CD4-positive, alpha-beta T cell (primary cell): Measurements from ENCODE around the gene FGFRL1. TPM values are rescaled to one million over a fixed set of nuclear protein-coding genes. Genes with fewer than 3 reads are reported as not detected.

Source experiments
- ATAC-seq: fragments of 200-7000 bp; cut with Tn5 transposase; one replicate; pipeline ENCODE4 v1.10.0; 2022; ENCODE audit warnings: mild to moderate bottlenecking; ENCODE audit not compliant: poor library complexity
- CTCF ChIA-PET: fragments of 350-600 bp; sonication (Branson Sonifier 250); formaldehyde crosslinking; loops from one replicate; lab custom pipeline; 2021; ENCODE audit warnings: antibody characterized with exemption, inconsistent platforms; lab: Charles Lee
- POLR2A ChIA-PET: fragments of 350-600 bp; sonication (Branson Sonifier 250); formaldehyde crosslinking; loops from one replicate; lab custom pipeline; 2021; ENCODE audit warnings: antibody characterized with exemption, inconsistent platforms; lab: Charles Lee
- DNase-seq, 14 experiments: peaks; one replicate each; pipeline ENCODE4 v3.0.0-alpha.2; 2013 to 2020; ENCODE audit warnings: mixed read lengths in 2 of 14
- H3K27ac ChIP-seq, 2 donors: one replicate each; pipeline versions ENCODE4 v1.5.1 to v1.7.0; 2013; ENCODE audit warnings: low read length in 2 of 2, low read depth in 1 of 2, mild to moderate bottlenecking in 1 of 2
- H3K27me3 ChIP-seq, 2 experiments: 1 replicate in 1 of 2; 2 replicates in 1 of 2; pipeline versions ENCODE4 v1.6.1 to v1.7.0; 2013; ENCODE audit warnings: low read length in 2 of 2, control low read depth in 1 of 2, mild to moderate bottlenecking in 1 of 2, moderate library complexity in 1 of 2; ENCODE audit not compliant: insufficient read depth in 2 of 2, control insufficient read depth in 1 of 2
- H3K36me3 ChIP-seq: one replicate; pipeline ENCODE4 v1.6.1; 2013; ENCODE audit warnings: low read length, control low read depth; ENCODE audit not compliant: insufficient read depth
- H3K4me1 ChIP-seq: one replicate; pipeline ENCODE4 v1.6.1; 2013; ENCODE audit warnings: low read length, control low read depth; ENCODE audit not compliant: insufficient read depth
- H3K4me3 ChIP-seq: one replicate; pipeline ENCODE4 v1.5.1; 2013; ENCODE audit warnings: mild to moderate bottlenecking, low read length, moderate library complexity
- H3K9me3 ChIP-seq, 2 experiments: 1 replicate in 1 of 2; 2 replicates in 1 of 2; pipeline versions ENCODE4 v1.6.1 to v1.7.0; 2013; ENCODE audit warnings: low read length in 2 of 2, mild to moderate bottlenecking in 2 of 2, control low read depth in 1 of 2, moderate library complexity in 1 of 2; ENCODE audit not compliant: control insufficient read depth in 1 of 2, insufficient read depth in 1 of 2
- H3K27ac Mint-ChIP-seq: one replicate; pipeline ENCODE4 v1.8.0; 2020; ENCODE audit warnings: mixed read lengths
- H3K27me3 Mint-ChIP-seq: one replicate; pipeline ENCODE4 v1.8.0; 2021; ENCODE audit warnings: mixed read lengths
- H3K36me3 Mint-ChIP-seq: one replicate; pipeline ENCODE4 v1.8.0; 2021; ENCODE audit warnings: low read depth, mixed read lengths
- H3K4me1 Mint-ChIP-seq: one replicate; pipeline ENCODE4 v1.8.0; 2021; ENCODE audit warnings: low read depth, mixed read lengths
- H3K4me3 Mint-ChIP-seq: one replicate; pipeline ENCODE4 v1.8.0; 2020; ENCODE audit warnings: mild to moderate bottlenecking, mixed read lengths
- H3K9me3 Mint-ChIP-seq: one replicate; pipeline ENCODE4 v1.8.0; 2020; ENCODE audit warnings: mixed read lengths
- intact Hi-C, 2 experiments: fragments of 100-400 bp; cut with DNase I in 1 of 2; cut with micrococcal nuclease in 1 of 2; formaldehyde crosslinking; loops; one replicate each; pipeline versions ENCODE4 v1.15.1 to v1.9.0; 2023 to 2025; cut with DNase I, micrococcal nuclease
- total RNA-seq, 174 experiments: library from RNA in 2 of 174; stranded (reverse) in 2 of 174; gene quantifications; one replicate each; pipeline ENCODE4 v1.2.3 and lab custom pipeline; 2021 to 2026
- TF ChIP-seq, protein P1 (sequence below): fragments of 200-600 bp; IDR thresholded peaks from one replicate; pipeline ENCODE4 v1.8.0; 2022; ENCODE audit warnings: antibody characterized with exemption, mild to moderate bottlenecking

FGFRL1 gene
- total RNA-seq, 2 experiments from 2014 or later: 21.8 to 25.0 TPM

DNA sequence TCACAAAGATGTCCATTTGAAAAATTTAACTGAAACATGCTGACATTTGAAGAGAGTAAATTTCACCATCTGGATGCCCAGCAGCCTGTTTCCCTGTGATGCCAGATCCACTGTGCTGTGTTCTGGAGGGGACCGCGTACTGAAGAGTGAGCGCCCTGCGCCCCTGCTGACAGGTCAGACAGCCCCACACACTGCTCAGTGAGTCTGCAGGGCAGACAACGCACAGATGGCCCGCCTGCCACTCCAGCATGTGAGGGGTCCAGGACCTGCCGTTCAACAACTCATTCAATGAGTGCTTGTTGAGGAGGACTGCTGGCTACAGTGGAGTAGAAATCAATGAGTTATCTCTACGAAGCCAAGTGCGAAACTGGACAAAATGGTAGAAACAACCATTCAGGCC is 49.2 kb downstream of the FGFRL1 start:
- DNase-seq (peak in 1 of 14 experiments; percentile 1), ATAC-seq (no peak)
- Histone ChIP-seq H3K4me3 (no peak overlapping the region), H3K27ac (no peak overlapping the region), H3K36me3 (no peaks in the 10 kb centered on the region), H3K4me1 (peaks cover 14% of the 10 kb centered on the region), H3K9me3 (peaks cover 0 to 11% of the 10 kb centered on the region in 2 experiments), H3K27me3 (peaks cover 7 to 15% of the 10 kb centered on the region in 2 experiments)
- TF ChIP-seq, protein P1, sequence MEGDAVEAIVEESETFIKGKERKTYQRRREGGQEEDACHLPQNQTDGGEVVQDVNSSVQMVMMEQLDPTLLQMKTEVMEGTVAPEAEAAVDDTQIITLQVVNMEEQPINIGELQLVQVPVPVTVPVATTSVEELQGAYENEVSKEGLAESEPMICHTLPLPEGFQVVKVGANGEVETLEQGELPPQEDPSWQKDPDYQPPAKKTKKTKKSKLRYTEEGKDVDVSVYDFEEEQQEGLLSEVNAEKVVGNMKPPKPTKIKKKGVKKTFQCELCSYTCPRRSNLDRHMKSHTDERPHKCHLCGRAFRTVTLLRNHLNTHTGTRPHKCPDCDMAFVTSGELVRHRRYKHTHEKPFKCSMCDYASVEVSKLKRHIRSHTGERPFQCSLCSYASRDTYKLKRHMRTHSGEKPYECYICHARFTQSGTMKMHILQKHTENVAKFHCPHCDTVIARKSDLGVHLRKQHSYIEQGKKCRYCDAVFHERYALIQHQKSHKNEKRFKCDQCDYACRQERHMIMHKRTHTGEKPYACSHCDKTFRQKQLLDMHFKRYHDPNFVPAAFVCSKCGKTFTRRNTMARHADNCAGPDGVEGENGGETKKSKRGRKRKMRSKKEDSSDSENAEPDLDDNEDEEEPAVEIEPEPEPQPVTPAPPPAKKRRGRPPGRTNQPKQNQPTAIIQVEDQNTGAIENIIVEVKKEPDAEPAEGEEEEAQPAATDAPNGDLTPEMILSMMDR: no peak
- intact Hi-C loops: no loop called here
- CTCF ChIA-PET: no interaction called here
- Mint-ChIP-seq H3K36me3 (no peaks in the 10 kb centered on the region), H3K27ac (no peak overlapping the region), H3K27me3 (peaks cover 30% of the 10 kb centered on the region), H3K4me1 (peaks cover 14% of the 10 kb centered on the region), H3K9me3 (peaks cover 7% of the 10 kb centered on the region), H3K4me3 (no peak overlapping the region)
- POLR2A ChIA-PET: no interaction called here

DNA sequence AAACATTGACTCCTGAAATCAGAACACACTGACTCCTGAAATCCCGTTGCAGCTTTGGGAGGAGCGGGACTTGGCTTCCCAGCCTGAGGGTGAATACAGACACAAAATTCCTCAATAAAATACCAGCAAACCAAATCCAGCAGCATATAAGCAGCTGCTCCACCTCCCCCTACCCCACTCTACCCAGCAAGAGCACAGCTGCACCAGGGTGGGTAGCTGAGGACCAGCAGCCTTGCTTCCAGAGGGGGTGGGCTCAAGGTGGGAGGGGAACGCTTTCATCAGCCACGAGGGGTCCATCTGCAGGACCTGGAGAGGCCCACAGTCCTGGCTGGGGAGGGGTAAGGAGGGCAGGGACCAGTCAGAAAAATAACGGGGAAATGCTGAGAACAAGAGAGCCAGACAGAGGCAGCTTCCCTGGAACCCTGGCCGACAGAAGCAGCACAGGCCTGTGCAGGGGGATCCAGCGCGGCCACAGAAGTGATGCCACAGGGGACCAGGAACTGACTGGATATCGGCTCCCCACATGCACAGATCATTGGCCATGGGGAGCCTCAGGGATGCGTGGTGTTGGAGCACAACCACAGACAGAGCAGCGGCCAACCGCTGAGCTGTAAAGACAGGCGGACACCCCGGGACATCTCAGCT is 49.8 kb downstream of the FGFRL1 start:
- intact Hi-C loops: no loop called here
- peaks cover 8% of the 10 kb centered on the region for H3K4me1 Mint-ChIP-seq
- no peak for ATAC-seq
- Histone ChIP-seq H3K27ac (no peak overlapping the region), H3K27me3 (peaks cover 7 to 15% of the 10 kb centered on the region in 2 experiments), H3K4me3 (no peak overlapping the region), H3K36me3 (no peaks in the 10 kb centered on the region), H3K9me3 (peaks cover 0 to 8% of the 10 kb centered on the region in 2 experiments), H3K4me1 (peaks cover 8% of the 10 kb centered on the region)
- DNase-seq: no peak
- ChIA-PET POLR2A (no interaction called here), CTCF (no interaction called here)
- no peak overlapping the region for H3K27ac Mint-ChIP-seq
- peaks cover 7% of the 10 kb centered on the region for H3K9me3 Mint-ChIP-seq
- no peak overlapping the region for H3K4me3 Mint-ChIP-seq
- TF ChIP-seq, protein P1: no peak
- no peaks in the 10 kb centered on the region for H3K36me3 Mint-ChIP-seq
- H3K27me3 Mint-ChIP-seq: peaks cover 35% of the 10 kb centered on the region

DNA sequence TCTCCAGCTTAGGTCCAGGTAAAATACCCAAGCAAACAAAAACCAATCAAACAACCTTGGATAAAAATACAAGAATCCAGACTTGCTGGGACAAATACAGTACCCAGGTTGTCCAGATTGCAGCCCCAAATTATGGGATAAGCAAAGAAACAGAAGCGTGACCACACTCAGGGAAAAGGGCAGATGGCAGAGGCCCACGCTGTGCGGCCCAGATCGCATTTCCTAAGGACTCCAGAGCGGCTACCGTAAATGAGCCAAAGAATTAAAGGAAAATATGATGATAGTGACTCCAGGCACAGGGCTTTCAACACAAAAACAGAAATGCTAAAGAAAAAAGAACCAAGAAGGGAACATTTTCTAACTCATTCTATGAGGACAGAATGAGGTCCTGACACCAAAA is 50.3 kb downstream of the FGFRL1 start:
- TF ChIP-seq, protein P1: no peak
- Mint-ChIP-seq H3K36me3 (no peaks in the 10 kb centered on the region), H3K27ac (no peak overlapping the region), H3K27me3 (peaks cover 39% of the 10 kb centered on the region), H3K9me3 (peaks cover 7% of the 10 kb centered on the region), H3K4me3 (no peak overlapping the region), H3K4me1 (peaks cover 7% of the 10 kb centered on the region)
- Histone ChIP-seq H3K4me3 (no peak overlapping the region), H3K36me3 (no peaks in the 10 kb centered on the region), H3K27ac (no peak overlapping the region), H3K4me1 (peaks cover 3% of the 10 kb centered on the region), H3K27me3 (peaks cover 7 to 15% of the 10 kb centered on the region in 2 experiments), H3K9me3 (peaks cover 0 to 8% of the 10 kb centered on the region in 2 experiments)
- DNase-seq (no peak), ATAC-seq (no peak)
- ChIA-PET POLR2A (no interaction called here), CTCF (no interaction called here)
- intact Hi-C loops: no loop called here
